HCEC 1CT (cell line): Measurements from ENCODE around the gene BCAN.
A peak's percentile ranks its signal among the peaks of the same experiment; 100 is the strongest.
"Not testable (repeated sequence)": the region's sequence is repeated elsewhere in the genome, so short reads cannot be mapped to it uniquely, and the experiment has no call there.

Source experiments
- DNase-seq: peaks from one replicate; pipeline ENCODE4 v3.0.0-alpha.2; 2017

Gene BCAN

GRCh38 chr1:156641761-156642264 lies at the start of gene BCAN:
BCAN (plus strand) TSS chr1:156642117; CDS start chr1:156646055, 3,938 bp downstream.
- no peak for DNase-seq

GRCh38 chr1:156592158-156592909 lies 49.6 kb upstream of the BCAN start:
- DNase-seq, result no peak

GRCh38 chr1:156592910-156593660 lies 48.8 kb upstream of the BCAN start:
- no peak for DNase-seq

GRCh38 chr1:156593661-156593989 lies 48.3 kb upstream of the BCAN start:
- DNase-seq, result no peak

- no peak for DNase-seq
These were observed 47.7 kb upstream of the BCAN start for GRCh38 chr1:156594190-156594589.

- DNase-seq, result no peak
These were observed 46.9 kb upstream of the BCAN start for GRCh38 chr1:156595016-156595415.

GRCh38 chr1:156596426-156596825 lies 45.5 kb upstream of the BCAN start:
- DNase-seq, result no peak

GRCh38 chr1:156598125-156598524 lies 43.8 kb upstream of the BCAN start:
- no peak for DNase-seq

- DNase-seq, result no peak
These were observed 43.0 kb upstream of the BCAN start for GRCh38 chr1:156598731-156599432.

GRCh38 chr1:156599811-156600210 lies 42.1 kb upstream of the BCAN start:
- DNase-seq, result no peak

GRCh38 chr1:156600733-156601121 lies 41.2 kb upstream of the BCAN start:
- no peak for DNase-seq

GRCh38 chr1:156601122-156601830 lies 40.6 kb upstream of the BCAN start, which contains the start of gene GPATCH4:
GPATCH4 (minus strand) TSS chr1:156601479.
- peak; percentile 93 for DNase-seq

GRCh38 chr1:156601892-156602291 lies 40.0 kb upstream of the BCAN start:
- DNase-seq, result no peak

- no peak for DNase-seq
These were observed 39.3 kb upstream of the BCAN start for GRCh38 chr1:156602557-156602993.

- DNase-seq, result not testable (repeated sequence)
These were observed 34.6 kb upstream of the BCAN start for GRCh38 chr1:156607344-156607743.

- DNase-seq, result peak; percentile 71
These were observed 33.8 kb upstream of the BCAN start for GRCh38 chr1:156608036-156608674.

- no peak for DNase-seq
These were observed 32.9 kb upstream of the BCAN start for GRCh38 chr1:156608981-156609380.

GRCh38 chr1:156610072-156610471 lies 31.8 kb upstream of the BCAN start:
- DNase-seq, result not testable (repeated sequence)

- no peak for DNase-seq
These were observed 29.3 kb upstream of the BCAN start for GRCh38 chr1:156612666-156613065.

GRCh38 chr1:156615946-156616345 lies 26.0 kb upstream of the BCAN start:
- DNase-seq, result no peak

GRCh38 chr1:156616463-156616862 lies 25.5 kb upstream of the BCAN start:
- DNase-seq, result no peak
